ENCODE measurements around the gene PARVB.

DNA sequence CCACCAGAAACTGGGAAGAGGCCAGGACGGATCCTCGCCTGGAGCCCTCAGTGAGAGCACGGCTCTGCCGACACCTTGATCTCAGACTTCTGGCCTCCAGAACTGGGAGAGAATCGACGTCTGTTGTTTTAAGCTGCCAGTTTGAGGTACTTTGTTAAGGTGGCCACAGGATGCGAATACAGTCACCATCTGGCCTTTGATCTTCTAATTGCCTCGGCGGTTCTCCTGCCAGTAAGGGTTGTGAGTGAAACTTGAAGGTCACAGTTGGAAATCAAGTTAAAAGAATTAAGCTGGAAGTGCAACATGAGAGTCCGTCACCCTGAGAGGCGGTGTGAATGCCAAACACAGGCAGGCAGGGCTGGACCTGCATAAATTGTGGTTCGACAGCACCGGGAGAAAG, 27.9 kb downstream of the PARVB start:
- TF ChIP-seq, protein P1, sequence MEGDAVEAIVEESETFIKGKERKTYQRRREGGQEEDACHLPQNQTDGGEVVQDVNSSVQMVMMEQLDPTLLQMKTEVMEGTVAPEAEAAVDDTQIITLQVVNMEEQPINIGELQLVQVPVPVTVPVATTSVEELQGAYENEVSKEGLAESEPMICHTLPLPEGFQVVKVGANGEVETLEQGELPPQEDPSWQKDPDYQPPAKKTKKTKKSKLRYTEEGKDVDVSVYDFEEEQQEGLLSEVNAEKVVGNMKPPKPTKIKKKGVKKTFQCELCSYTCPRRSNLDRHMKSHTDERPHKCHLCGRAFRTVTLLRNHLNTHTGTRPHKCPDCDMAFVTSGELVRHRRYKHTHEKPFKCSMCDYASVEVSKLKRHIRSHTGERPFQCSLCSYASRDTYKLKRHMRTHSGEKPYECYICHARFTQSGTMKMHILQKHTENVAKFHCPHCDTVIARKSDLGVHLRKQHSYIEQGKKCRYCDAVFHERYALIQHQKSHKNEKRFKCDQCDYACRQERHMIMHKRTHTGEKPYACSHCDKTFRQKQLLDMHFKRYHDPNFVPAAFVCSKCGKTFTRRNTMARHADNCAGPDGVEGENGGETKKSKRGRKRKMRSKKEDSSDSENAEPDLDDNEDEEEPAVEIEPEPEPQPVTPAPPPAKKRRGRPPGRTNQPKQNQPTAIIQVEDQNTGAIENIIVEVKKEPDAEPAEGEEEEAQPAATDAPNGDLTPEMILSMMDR (conservative IDR thresholded peaks at IDR 0.05), result no peak
- TF ChIP-seq EZH2 (IDR thresholded peaks at IDR 0.05; ENCODE audit: low read depth), result no peak
